Vagina (tissue), 2 donors: ENCODE data around the gene IPO5. TPM values are rescaled to one million over a fixed set of nuclear protein-coding genes. Genes with fewer than 3 reads are reported as not detected.

Source experiments
- DNase-seq, 2 donors: peaks; one replicate each; pipeline ENCODE4 v3.0.0-alpha.2; 2017; ENCODE audit errors: extremely low spot score in 2 of 2
- H3K27ac ChIP-seq: fragments of 200-600 bp; sonication (generic); one replicate; pipeline ENCODE4 v1.5.1; 2019
- H3K27me3 ChIP-seq: fragments of 200-600 bp; sonication (generic); one replicate; pipeline ENCODE4 v1.5.1; 2019
- H3K36me3 ChIP-seq, 2 donors: fragments of 200-600 bp; sonication (generic); one replicate each; pipeline ENCODE4 v1.5.1; 2017 to 2019
- H3K4me1 ChIP-seq: fragments of 200-600 bp; sonication (generic); one replicate; pipeline ENCODE4 v1.5.1; 2019
- H3K4me3 ChIP-seq, 2 donors: fragments of 200-600 bp; sonication (generic); 1 replicate in 1 of 2; 2 replicates in 1 of 2; pipeline ENCODE4 v1.5.1; 2016 to 2019
- H3K9me3 ChIP-seq: fragments of 200-600 bp; sonication (generic); one replicate; pipeline ENCODE4 v1.5.1; 2019
- POLR2A ChIP-seq, 2 donors: fragments of 450-650 bp; IDR thresholded peaks; one replicate each; pipeline ENCODE4 v1.6.1; 2017; ENCODE audit warnings: antibody characterized with exemption in 2 of 2, mild to moderate bottlenecking in 2 of 2, moderate library complexity in 2 of 2
- POLR2AphosphoS5 ChIP-seq, 2 donors: sonication (generic); formaldehyde crosslinking; IDR thresholded peaks; one replicate each; pipeline ENCODE4 v1.9.0; 2017; ENCODE audit warnings: antibody characterized with exemption in 2 of 2, mild to moderate bottlenecking in 2 of 2, low read depth in 1 of 2; ENCODE audit not compliant: insufficient read depth in 1 of 2
- intact Hi-C: fragments of 100-400 bp; cut with DNase I; formaldehyde crosslinking; loops from one replicate; pipeline ENCODE4 v1.15.1; 2023
- total RNA-seq: library from RNA; depleted of rRNA; stranded (reverse); fragments of >200 nt; gene quantifications from one replicate; pipeline ENCODE4 v1.2.3, GENCODE V29; 2016
- TF ChIP-seq, protein P1 (sequence below), 3 experiments: fragments of 450-650 bp in 2 of 3; fragments of 200-600 bp in 1 of 3; sonication (generic) in 1 of 3; IDR thresholded peaks; one replicate each; pipeline ENCODE4 v1.5.1; 2017 to 2019; ENCODE audit warnings: antibody characterized with exemption in 3 of 3, mild to moderate bottlenecking in 2 of 3, moderate library complexity in 2 of 3

IPO5 gene
- total RNA-seq, 1 donor from 2014 or later: 79.1 TPM

DNA sequence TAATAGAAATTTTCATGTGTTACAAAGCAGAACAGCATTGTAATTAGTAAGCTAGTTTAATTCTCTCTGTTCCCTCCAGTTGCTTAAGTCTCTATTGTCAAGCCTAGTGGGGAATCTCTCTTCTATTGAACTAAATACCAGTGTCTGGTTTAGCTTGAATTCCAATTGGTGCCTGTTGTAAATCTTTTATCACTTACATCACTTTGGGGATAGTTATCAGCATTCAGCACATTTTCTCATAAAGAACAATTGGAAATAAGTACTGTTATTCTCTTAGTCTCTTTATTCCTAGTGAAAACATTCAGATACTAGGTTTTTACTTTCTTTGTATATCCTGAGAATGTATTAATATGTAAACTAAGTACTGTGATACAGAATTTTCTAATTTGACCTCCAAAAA is 25.2 kb downstream of the IPO5 start:
- Histone ChIP-seq H3K36me3 (no peaks in the 10 kb centered on the region), H3K27ac (no peak overlapping the region), H3K4me1 (peaks cover 30% of the 10 kb centered on the region), H3K9me3 (no peaks in the 10 kb centered on the region), H3K27me3 (no peaks in the 10 kb centered on the region), H3K4me3 (no peak overlapping the region)
- DNase-seq: no peak
- TF ChIP-seq, protein P1, sequence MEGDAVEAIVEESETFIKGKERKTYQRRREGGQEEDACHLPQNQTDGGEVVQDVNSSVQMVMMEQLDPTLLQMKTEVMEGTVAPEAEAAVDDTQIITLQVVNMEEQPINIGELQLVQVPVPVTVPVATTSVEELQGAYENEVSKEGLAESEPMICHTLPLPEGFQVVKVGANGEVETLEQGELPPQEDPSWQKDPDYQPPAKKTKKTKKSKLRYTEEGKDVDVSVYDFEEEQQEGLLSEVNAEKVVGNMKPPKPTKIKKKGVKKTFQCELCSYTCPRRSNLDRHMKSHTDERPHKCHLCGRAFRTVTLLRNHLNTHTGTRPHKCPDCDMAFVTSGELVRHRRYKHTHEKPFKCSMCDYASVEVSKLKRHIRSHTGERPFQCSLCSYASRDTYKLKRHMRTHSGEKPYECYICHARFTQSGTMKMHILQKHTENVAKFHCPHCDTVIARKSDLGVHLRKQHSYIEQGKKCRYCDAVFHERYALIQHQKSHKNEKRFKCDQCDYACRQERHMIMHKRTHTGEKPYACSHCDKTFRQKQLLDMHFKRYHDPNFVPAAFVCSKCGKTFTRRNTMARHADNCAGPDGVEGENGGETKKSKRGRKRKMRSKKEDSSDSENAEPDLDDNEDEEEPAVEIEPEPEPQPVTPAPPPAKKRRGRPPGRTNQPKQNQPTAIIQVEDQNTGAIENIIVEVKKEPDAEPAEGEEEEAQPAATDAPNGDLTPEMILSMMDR (IDR thresholded peaks at IDR 0.05): no peak
- TF ChIP-seq POLR2AphosphoS5 (IDR thresholded peaks at IDR 0.05; ENCODE audit: insufficient read depth in 1 of 2, low read depth in 1 of 2) (no peak), POLR2A (IDR thresholded peaks at IDR 0.05) (no peak)
- intact Hi-C loops: loop anchor here (5.0 kb wide), 2 partner anchors 121 to 731 kb away; no protein-coding TSS in a partner anchor

DNA sequence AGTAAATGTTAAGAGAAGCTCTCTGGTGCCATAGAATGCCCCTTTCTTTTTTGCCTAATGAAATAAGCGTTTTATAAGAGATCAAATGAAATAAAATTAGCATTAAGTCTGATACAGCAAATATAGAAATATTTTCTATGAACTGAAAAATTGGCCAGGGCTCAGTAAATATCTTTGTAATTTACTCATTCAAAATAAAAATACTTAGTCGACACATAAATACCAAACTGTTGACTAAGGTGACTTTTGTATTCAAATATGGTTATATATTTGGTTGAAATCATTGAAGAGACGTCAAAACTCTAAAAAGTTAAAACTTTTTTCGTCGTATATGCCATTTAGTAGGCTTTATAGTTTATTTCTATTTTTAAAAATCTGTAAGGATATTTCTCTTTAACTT is 25.6 kb downstream of the IPO5 start:
- no peak for DNase-seq
- Histone ChIP-seq H3K27ac (no peak overlapping the region), H3K4me3 (no peak overlapping the region), H3K9me3 (no peaks in the 10 kb centered on the region), H3K4me1 (peaks cover 30% of the 10 kb centered on the region), H3K36me3 (no peaks in the 10 kb centered on the region), H3K27me3 (no peaks in the 10 kb centered on the region)
- intact Hi-C loops: loop anchor here (5.0 kb wide), 2 partner anchors 122 to 732 kb away; no protein-coding TSS in a partner anchor
- TF ChIP-seq POLR2A (IDR thresholded peaks at IDR 0.05): no peak
- TF ChIP-seq, protein P1 (IDR thresholded peaks at IDR 0.05): no peak
- TF ChIP-seq POLR2AphosphoS5 (IDR thresholded peaks at IDR 0.05; ENCODE audit: insufficient read depth in 1 of 2, low read depth in 1 of 2): no peak

DNA sequence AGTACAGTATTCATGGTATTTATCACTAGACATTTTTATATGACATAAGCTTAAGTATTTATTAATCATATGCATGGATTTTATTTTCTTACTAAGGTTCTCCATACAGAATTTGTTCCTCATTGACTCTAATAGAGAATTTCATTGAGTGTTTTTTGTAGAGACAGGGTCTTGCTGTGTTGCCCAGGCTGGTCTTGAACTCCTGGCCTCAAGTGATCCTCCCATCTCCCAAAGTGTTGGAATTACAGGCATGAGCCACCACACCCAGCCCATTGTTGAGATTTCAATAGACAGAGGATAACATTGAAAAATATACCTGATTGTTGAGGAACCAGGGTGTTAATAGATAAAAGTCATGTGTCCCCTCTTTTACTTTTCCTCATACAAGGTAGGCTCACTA is 26.1 kb downstream of the IPO5 start:
- H3K4me1 ChIP-seq: peaks cover 30% of the 10 kb centered on the region
- no peak for TF ChIP-seq POLR2A (IDR thresholded peaks at IDR 0.05)
- no peak for TF ChIP-seq POLR2AphosphoS5 (IDR thresholded peaks at IDR 0.05; ENCODE audit: insufficient read depth in 1 of 2, low read depth in 1 of 2)
- TF ChIP-seq, protein P1 (IDR thresholded peaks at IDR 0.05): no peak

DNA sequence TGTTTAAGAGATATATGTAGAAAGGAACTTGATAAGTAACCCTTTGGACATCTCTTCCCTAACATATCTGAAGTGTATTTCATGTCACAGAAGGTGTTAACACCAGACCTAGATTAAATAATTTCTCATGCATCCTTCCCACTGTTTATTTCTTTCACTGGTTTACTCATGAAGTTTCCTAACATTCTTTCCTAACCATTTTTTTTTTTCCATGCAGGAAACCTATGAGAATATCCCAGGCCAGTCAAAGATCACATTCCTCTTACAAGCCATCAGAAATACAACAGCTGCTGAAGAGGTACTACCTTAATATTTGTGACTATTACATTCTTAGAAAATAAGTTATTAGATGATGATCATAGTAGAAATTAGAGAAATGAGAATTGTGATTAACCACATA is 28.8 kb downstream of the IPO5 start:
- no peak overlapping the region for H3K27ac ChIP-seq
- intact Hi-C loops: no loop called here
- H3K27me3 ChIP-seq: no peaks in the 10 kb centered on the region
- H3K36me3 ChIP-seq: peaks cover 0 to 19% of the 10 kb centered on the region in 2 donors
- H3K4me1 ChIP-seq: peaks cover 17% of the 10 kb centered on the region
- H3K9me3 ChIP-seq: no peaks in the 10 kb centered on the region
- DNase-seq: no peak
- no peak overlapping the region for H3K4me3 ChIP-seq
- TF ChIP-seq, protein P1 (IDR thresholded peaks at IDR 0.05): no peak
- TF ChIP-seq POLR2AphosphoS5 (IDR thresholded peaks at IDR 0.05; ENCODE audit: insufficient read depth in 1 of 2, low read depth in 1 of 2) (no peak), POLR2A (IDR thresholded peaks at IDR 0.05) (no peak)

More for the DNA sequence above, 26.1 kb downstream of the IPO5 start:
- Histone ChIP-seq H3K36me3 (no peaks in the 10 kb centered on the region), H3K4me3 (no peak overlapping the region), H3K27ac (no peak overlapping the region), H3K9me3 (no peaks in the 10 kb centered on the region), H3K27me3 (no peaks in the 10 kb centered on the region)
- DNase-seq: no peak
- intact Hi-C loops: loop anchor here (5.0 kb wide), 2 partner anchors 122 to 732 kb away; no protein-coding TSS in a partner anchor

DNA sequence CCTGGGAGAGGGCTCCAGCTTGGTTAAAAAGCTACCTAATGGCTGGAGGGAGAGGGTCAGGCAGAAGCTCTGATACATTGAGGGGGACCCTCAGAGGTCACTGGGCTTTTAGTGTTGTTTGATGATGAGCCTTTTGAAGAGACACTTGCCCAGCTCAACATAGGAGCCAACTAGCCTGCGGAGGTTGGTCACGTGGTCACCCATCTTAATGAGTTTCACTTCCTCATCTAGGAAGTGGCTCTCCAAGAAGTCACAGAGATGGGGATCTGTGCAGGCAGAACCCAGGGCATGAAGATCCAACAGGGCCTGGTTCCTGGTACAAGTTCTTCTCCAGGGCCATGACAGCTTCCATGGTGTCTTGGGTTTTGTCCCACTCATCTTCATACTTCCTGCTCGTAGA is 33.4 kb downstream of the IPO5 start:
- intact Hi-C loops: no loop called here
- no peak for TF ChIP-seq POLR2AphosphoS5 (IDR thresholded peaks at IDR 0.05; ENCODE audit: insufficient read depth in 1 of 2, low read depth in 1 of 2)
- peaks cover 4 to 61% of the 10 kb centered on the region in 2 donors for H3K36me3 ChIP-seq

More for the DNA sequence above, 33.4 kb downstream of the IPO5 start:
- H3K4me1 ChIP-seq: no peaks in the 10 kb centered on the region
- H3K27ac ChIP-seq: no peak overlapping the region
- no peaks in the 10 kb centered on the region for H3K27me3 ChIP-seq
- no peak for DNase-seq
- no peak overlapping the region for H3K4me3 ChIP-seq
- no peaks in the 10 kb centered on the region for H3K9me3 ChIP-seq
